Activated CD4-positive, alpha-beta memory T cell treated with anti-CD3 and anti-CD28 coated beads, Interleukin-2, amount 10 ng/mL, durations not matched to agents 7 days and 5 days (primary cell): ENCODE measurements around the gene ME1. TPM values are rescaled to one million over a fixed set of nuclear protein-coding genes. Genes with fewer than 3 reads are reported as not detected.
"Not testable (repeated sequence)": the region's sequence is repeated elsewhere in the genome, so short reads cannot be mapped to it uniquely, and the experiment has no call there.

Experiments used
- CTCF ChIA-PET: fragments of 350-600 bp; sonication (Branson Sonifier 250); formaldehyde crosslinking; loops from one replicate; lab custom pipeline; 2021; ENCODE audit warnings: antibody characterized with exemption, inconsistent platforms; lab: Charles Lee
- POLR2A ChIA-PET: fragments of 350-600 bp; sonication (Branson Sonifier 250); formaldehyde crosslinking; loops from one replicate; lab custom pipeline; 2021; ENCODE audit warnings: antibody characterized with exemption; lab: Charles Lee
- DNase-seq: peaks from one replicate; pipeline ENCODE4 v3.0.0-alpha.2; 2020
- H3K27ac Mint-ChIP-seq: one replicate; pipeline ENCODE4 v1.8.0; 2021; ENCODE audit warnings: mild to moderate bottlenecking, mixed read lengths
- H3K27me3 Mint-ChIP-seq: one replicate; pipeline ENCODE4 v1.8.0; 2021; ENCODE audit warnings: mixed read lengths
- H3K36me3 Mint-ChIP-seq: one replicate; pipeline ENCODE4 v1.8.0; 2021; ENCODE audit warnings: low read depth, mixed read lengths
- H3K4me1 Mint-ChIP-seq: one replicate; pipeline ENCODE4 v1.8.0; 2021; ENCODE audit warnings: mixed read lengths
- H3K4me3 Mint-ChIP-seq: one replicate; pipeline ENCODE4 v1.8.0; 2021; ENCODE audit warnings: mild to moderate bottlenecking, mixed read lengths
- H3K9me3 Mint-ChIP-seq: one replicate; pipeline ENCODE4 v1.8.0; 2021; ENCODE audit warnings: mixed read lengths
- total RNA-seq, 2 experiments: library from RNA; stranded (reverse); gene quantifications; one replicate each; pipeline ENCODE4 v1.2.3, GENCODE V29; 2021

Gene ME1
- total RNA-seq, 2 experiments from 2014 or later: 0.10 to 0.13 TPM

DNA sequence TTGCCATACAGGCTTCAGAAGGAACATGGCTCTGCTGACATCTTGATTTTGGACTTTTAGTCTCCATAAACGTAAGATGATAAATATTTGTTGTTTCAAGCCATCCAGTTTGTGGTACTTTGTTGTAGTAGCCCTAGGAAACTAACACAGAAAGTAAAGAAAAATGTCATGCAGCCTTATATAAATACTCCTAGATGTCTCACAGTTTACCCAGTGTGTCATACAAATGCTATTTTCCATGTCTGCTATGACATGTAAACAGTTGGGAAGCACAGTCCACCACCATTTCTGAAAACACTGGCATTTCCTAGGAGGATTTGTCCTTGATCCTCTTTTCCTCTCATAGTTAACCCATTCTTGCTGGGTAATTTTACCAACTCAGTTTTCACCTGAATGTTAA, 30.6 kb upstream of the ME1 start:
- H3K9me3 Mint-ChIP-seq: no peaks in the 10 kb centered on the region
- no peaks in the 10 kb centered on the region for H3K36me3 Mint-ChIP-seq
- peaks cover 1% of the 10 kb centered on the region for H3K4me1 Mint-ChIP-seq
- H3K27ac Mint-ChIP-seq: no peak overlapping the region
- no peak overlapping the region for H3K4me3 Mint-ChIP-seq
- no peak for DNase-seq
- H3K27me3 Mint-ChIP-seq: no peaks in the 10 kb centered on the region
- ChIA-PET POLR2A (no interaction called here), CTCF (no interaction called here)

DNA sequence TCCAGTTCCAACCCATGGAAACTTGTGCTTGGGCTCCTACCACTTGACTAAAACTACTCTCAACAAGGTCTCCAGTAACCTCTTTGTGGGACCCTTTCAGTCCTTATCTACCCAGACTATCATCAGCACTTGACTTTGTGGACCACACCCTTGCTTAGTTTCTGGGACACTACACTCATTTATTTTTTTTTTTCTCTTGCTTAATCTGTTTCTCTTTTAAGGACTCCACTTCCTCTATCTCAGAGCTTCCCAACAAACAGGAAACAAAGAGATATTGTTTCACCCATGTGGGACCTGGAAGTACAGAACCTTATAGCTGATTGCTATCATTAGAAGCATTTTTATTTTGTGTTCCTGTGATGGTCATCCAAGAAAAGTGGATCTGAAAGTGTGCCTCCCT, 28.8 kb upstream of the ME1 start:
- peaks cover 1% of the 10 kb centered on the region for H3K4me1 Mint-ChIP-seq
- H3K9me3 Mint-ChIP-seq: no peaks in the 10 kb centered on the region
- ChIA-PET CTCF (no interaction called here), POLR2A (no interaction called here)
- no peaks in the 10 kb centered on the region for H3K27me3 Mint-ChIP-seq
- no peak overlapping the region for H3K27ac Mint-ChIP-seq
- no peaks in the 10 kb centered on the region for H3K36me3 Mint-ChIP-seq
- no peak overlapping the region for H3K4me3 Mint-ChIP-seq
- no peak for DNase-seq

DNA sequence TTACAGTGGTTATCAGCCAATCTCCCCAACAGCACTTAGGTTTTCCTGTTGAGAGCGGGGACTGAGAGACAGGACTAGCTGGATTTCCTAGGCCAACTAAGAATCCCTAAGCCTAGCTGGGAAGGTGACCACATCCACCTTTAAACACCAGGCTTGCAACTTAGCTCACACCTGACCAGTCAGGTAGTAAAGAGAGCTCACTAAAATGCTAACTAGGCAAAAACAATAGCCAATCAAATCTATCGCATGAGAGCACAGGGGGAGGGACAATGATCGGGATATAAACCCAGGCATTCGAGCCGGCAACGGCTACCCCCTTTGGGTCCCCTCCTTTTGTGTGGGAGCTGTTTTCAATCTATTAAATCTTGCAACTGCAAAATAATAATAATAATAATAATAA, 19.2 kb upstream of the ME1 start:
- H3K9me3 Mint-ChIP-seq, CTCF ChIA-PET, H3K27ac Mint-ChIP-seq, DNase-seq, H3K27me3 Mint-ChIP-seq, H3K36me3 Mint-ChIP-seq, H3K4me3 Mint-ChIP-seq, POLR2A ChIA-PET, H3K4me1 Mint-ChIP-seq: not testable (repeated sequence)

DNA sequence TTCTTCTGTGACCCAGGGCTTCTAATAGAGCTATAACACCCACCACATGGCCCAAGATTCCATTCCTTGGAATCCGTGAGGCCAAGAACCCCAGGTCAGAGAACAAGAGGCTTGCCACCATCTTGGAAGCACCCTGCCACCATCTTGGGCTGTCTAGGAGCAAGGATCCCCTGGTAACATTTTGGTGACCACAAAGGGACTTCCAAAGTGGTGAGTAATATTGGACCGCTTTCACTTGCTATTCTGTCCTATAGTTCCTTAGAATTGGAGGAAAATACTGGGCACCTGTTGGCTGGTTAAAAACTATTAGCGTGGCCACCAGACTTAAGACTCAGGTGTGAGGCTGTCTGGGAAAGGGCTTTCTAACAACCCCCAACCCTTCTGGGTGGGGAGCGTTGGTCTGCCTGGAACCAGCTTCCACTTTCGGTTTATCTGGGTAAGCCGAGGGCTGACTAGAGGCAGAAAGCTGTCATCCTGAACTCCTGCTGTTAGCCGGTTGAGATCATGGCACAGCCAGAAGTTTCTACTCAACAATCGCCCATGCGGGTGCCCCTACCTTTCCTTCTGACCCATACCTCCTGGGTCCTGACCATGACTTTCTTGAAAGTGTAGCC, 13.3 kb upstream of the ME1 start:
- H3K27me3 Mint-ChIP-seq, H3K4me3 Mint-ChIP-seq, H3K27ac Mint-ChIP-seq, H3K4me1 Mint-ChIP-seq, DNase-seq, H3K9me3 Mint-ChIP-seq, H3K36me3 Mint-ChIP-seq, POLR2A ChIA-PET: not testable (repeated sequence)
- CTCF ChIA-PET: interaction anchor here (1.0 kb wide), 1 partner anchor 20 kb away, joined by 3 read pairs; no protein-coding TSS in a partner anchor

DNA sequence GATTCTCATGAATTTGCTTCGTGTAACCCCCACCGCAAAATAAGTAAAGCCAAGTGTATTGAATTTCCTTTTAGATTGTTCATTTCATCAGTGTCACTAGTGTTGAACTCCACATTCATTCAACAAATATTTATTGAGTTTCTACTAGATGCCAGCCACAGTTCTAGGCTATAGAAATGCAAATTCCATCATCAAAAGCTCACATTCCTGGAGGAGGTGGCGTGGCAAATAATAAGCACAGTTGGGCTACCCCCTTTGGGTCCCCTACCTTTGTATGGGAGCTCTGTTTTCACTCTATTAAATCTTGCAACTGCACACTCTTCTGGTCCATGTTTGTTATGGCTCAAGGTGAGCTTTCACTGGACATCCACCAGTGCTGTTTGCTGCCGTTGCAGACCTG, 12.7 kb upstream of the ME1 start:
- Mint-ChIP-seq H3K4me1 (no peaks in the 10 kb centered on the region), H3K4me3 (no peak overlapping the region), H3K27ac (no peak overlapping the region), H3K36me3 (no peaks in the 10 kb centered on the region), H3K27me3 (no peaks in the 10 kb centered on the region), H3K9me3 (no peaks in the 10 kb centered on the region)
- POLR2A ChIA-PET: no interaction called here
- DNase-seq: no peak
- CTCF ChIA-PET: interaction anchor here (1.0 kb wide), 1 partner anchor 21 kb away, joined by 3 read pairs; no protein-coding TSS in a partner anchor

DNA sequence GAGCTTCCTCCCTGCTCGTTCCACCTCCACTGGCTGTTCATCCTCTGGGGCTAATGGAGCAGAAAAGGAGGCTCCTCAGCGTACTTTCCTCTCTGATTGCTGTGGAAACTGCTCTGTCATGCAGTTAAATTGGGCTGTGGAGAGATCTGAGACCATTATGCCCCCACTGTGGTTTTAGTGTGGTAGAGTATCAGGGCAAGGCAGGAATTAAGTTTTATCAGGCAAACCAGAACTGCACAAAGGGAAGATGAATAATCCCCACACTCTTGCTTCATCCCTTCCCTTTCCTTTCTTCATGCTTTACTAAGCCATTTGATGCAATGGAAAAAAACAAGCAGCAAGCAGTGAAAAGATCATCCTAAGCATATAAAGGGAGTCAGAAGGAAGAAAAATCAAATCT, 11.9 kb upstream of the ME1 start:
- Mint-ChIP-seq H3K27me3 (no peaks in the 10 kb centered on the region), H3K4me1 (no peaks in the 10 kb centered on the region), H3K36me3 (no peaks in the 10 kb centered on the region), H3K9me3 (no peaks in the 10 kb centered on the region), H3K4me3 (no peak overlapping the region), H3K27ac (no peak overlapping the region)
- ChIA-PET POLR2A (no interaction called here), CTCF (no interaction called here)
- no peak for DNase-seq

DNA sequence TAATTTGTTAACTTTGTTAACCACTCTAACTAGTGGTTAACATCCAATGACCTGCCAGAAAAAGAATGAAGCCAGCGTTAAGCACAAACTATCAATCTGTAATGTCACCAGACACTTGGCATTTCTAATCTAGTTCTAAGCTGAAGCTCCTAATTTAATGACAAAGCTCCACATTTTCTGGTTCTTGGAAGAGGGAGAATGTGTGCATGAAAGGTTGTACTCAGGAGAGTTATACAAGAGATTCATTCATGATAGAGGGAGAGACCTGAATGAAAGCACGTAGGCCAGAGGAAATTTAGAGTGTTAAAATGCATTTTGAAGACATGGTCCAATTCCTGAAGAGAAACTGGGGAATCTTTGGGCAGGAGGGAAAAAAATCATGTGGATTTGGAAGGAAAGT, 8.3 kb upstream of the ME1 start:
- H3K9me3 Mint-ChIP-seq: no peaks in the 10 kb centered on the region

DNA sequence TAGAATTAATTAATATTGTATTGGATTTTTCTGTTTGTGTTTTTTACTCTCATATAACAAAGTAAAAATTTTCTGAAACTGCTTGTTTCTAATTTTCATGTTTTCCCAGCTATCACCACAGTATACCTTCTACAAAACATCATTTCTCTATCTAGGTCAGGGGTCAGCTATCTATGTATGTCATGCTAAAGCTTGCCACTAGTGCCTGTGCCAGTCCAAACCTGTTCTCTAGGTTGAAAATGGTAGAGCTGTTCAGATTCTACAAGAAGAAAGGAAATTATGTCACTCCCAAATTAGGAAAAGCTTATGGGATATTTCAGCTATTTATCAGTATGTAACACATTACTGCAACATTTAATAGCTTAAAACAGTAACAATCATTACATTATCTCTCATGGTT, 5.8 kb upstream of the ME1 start:
- CTCF ChIA-PET: no interaction called here
- H3K36me3 Mint-ChIP-seq: no peaks in the 10 kb centered on the region
- H3K4me3 Mint-ChIP-seq: no peak overlapping the region
- DNase-seq: no peak
- no peak overlapping the region for H3K27ac Mint-ChIP-seq
- POLR2A ChIA-PET: no interaction called here
- peaks cover 6% of the 10 kb centered on the region for H3K27me3 Mint-ChIP-seq
- H3K4me1 Mint-ChIP-seq: no peaks in the 10 kb centered on the region
- no peaks in the 10 kb centered on the region for H3K9me3 Mint-ChIP-seq

More for the DNA sequence above, 8.3 kb upstream of the ME1 start:
- ChIA-PET CTCF (no interaction called here), POLR2A (no interaction called here)
- peaks cover 3% of the 10 kb centered on the region for H3K27me3 Mint-ChIP-seq
- DNase-seq: no peak
- no peak overlapping the region for H3K27ac Mint-ChIP-seq
- H3K4me3 Mint-ChIP-seq: no peak overlapping the region
- no peaks in the 10 kb centered on the region for H3K4me1 Mint-ChIP-seq
- H3K36me3 Mint-ChIP-seq: no peaks in the 10 kb centered on the region

DNA sequence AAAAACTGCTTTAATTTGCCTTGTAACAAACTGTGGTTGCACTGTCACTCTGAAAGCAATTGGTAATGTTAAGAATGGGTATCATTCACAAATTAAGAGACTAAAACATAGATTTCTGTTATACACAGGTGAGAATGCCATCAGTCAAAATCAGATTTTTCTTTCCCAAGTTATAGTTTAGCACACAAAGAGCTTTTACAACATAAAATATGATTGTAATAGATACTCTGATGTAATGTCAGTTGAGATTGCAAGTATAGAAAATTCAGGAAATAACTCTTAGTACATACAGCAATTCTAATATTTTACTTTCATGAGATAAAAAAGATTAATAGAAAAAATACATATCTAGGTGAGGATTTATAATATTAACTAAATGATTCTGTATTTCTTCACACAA, 2.3 kb upstream of the ME1 start:
- Mint-ChIP-seq H3K9me3 (no peaks in the 10 kb centered on the region), H3K4me3 (no peak overlapping the region), H3K27me3 (peaks cover 15% of the 10 kb centered on the region), H3K4me1 (peaks cover 2% of the 10 kb centered on the region), H3K27ac (no peak overlapping the region), H3K36me3 (no peaks in the 10 kb centered on the region)
- ChIA-PET POLR2A (no interaction called here), CTCF (no interaction called here)
- no peak for DNase-seq

DNA sequence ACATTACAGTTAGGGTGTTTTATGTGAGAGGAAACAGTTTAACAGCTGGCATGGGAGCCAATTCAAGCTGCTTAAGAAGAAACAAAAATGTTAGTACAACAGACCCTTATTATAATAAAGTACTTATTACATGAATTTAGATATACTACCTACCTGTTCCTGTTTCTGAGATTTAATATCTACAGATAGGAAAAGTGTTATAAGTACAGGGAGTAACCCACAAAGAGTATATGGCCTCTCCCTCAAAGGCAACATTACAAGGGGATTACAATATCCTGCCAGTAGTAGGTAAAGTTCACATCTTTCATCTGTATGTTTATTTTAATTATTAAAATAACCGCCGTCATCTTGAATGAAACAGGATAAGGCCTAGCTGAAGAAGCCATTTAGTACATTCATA, 1.8 kb upstream of the ME1 start:
- Mint-ChIP-seq H3K4me3 (no peak overlapping the region), H3K36me3 (no peaks in the 10 kb centered on the region)
- CTCF ChIA-PET: no interaction called here

DNA sequence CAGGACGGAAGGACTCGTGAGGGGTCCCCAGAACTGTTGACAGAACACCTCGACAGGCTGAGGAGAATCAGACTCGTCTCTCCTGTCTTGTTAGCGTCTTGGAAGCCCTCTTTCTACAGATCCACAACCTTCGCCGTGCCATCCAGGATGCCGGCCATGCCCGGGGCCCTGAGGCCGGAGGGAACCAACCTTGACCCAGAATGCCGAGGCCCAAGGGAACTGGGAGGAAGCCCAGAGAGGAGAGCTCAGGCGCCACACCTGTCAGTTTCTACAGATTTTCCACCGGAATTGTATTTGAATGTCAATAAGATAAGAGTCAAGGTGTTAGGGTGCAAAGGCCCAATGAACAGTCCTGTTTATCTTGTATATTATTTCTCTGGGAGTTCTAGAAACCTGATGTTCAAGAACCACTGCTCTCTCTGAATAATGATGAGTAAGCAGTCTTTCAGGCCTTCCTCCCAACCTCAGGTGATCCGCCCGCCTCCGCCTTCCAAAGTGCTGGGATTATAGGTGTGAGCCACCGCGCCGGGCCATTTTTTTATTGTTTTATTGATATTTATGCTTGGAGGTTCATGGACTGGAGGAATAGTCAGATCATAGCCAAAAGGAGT, 799 bp upstream of the ME1 start:
- POLR2A ChIA-PET: no interaction called here
- CTCF ChIA-PET: no interaction called here
- Mint-ChIP-seq H3K4me3 (no peak overlapping the region), H3K9me3 (no peaks in the 10 kb centered on the region), H3K27me3 (peaks cover 15% of the 10 kb centered on the region), H3K36me3 (no peaks in the 10 kb centered on the region), H3K4me1 (peaks cover 2% of the 10 kb centered on the region), H3K27ac (no peak overlapping the region)
- no peak for DNase-seq

More for the DNA sequence above, 1.8 kb upstream of the ME1 start:
- Mint-ChIP-seq H3K9me3 (no peaks in the 10 kb centered on the region), H3K27me3 (peaks cover 15% of the 10 kb centered on the region), H3K27ac (no peak overlapping the region), H3K4me1 (peaks cover 2% of the 10 kb centered on the region)
- DNase-seq: no peak
- POLR2A ChIA-PET: no interaction called here

DNA sequence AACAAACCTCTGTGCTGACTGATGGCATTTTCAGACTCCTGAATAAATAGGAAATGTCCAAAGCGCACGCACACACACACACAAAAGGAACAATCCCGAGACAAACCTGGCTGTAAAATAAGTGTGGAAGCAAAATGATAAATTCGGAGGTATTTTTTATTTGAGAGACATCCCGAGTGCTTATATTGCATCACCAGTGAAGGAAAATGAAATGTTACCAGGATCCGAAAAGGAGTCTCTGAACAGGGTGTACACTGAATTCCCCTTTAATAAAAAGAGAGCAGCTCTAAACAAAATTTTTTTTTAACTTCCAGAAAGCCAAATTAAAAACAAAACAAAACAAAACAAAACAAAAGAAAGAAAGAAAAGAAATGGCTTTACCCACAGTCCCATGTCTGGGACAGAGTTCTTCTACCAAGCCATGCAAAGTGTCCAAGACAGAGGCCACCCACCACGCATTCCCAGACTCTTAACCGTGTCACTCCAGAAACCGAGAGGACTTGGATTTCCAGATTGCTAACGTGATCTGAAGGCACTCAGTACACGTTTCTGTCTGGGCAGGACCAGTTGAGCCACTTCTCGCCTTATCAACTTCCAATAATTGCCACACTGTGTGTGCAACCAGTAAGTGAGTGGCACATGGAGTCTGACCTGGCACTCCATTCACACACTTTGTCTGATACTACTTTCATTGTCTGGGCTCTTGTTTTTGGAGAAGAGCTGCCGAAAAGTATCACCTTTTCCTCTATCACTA, 817 bp downstream of the ME1 start:
- peaks cover 12% of the 10 kb centered on the region for H3K27me3 Mint-ChIP-seq
- ChIA-PET CTCF (no interaction called here), POLR2A (no interaction called here)
- no peak overlapping the region for H3K27ac Mint-ChIP-seq
- peaks cover 2% of the 10 kb centered on the region for H3K4me1 Mint-ChIP-seq
- H3K36me3 Mint-ChIP-seq: no peaks in the 10 kb centered on the region
- H3K4me3 Mint-ChIP-seq: no peak overlapping the region
- H3K9me3 Mint-ChIP-seq: peaks cover 7% of the 10 kb centered on the region
- DNase-seq: no peak

DNA sequence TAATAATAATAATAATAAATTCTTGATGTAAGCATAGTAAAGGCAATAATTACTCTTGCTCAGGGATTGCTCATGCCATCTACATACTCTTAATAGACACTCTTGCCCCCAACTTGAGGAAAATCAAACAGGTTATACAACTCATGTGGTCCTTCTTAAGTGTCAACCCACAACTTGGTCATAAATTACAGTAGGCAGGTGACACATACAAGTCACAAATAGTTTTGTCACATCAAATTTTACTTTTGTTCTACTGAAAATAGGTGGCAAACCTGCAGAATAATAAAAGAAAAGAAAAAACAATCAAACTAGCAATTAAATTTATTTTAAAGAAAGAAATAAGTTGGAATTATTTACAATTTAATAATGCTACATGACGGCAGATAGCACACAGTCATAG, 1.6 kb downstream of the ME1 start:
- ChIA-PET POLR2A (no interaction called here), CTCF (no interaction called here)
- no peak for DNase-seq
- H3K27ac Mint-ChIP-seq: no peak overlapping the region
- H3K4me3 Mint-ChIP-seq: no peak overlapping the region
- peaks cover 9% of the 10 kb centered on the region for H3K9me3 Mint-ChIP-seq
- no peaks in the 10 kb centered on the region for H3K36me3 Mint-ChIP-seq
- peaks cover 12% of the 10 kb centered on the region for H3K27me3 Mint-ChIP-seq
- H3K4me1 Mint-ChIP-seq: peaks cover 2% of the 10 kb centered on the region
